GM23338 (cell line): ENCODE data around the gene ZFYVE28. TPM values are rescaled to one million over a fixed set of nuclear protein-coding genes. Genes with fewer than 3 reads are reported as not detected.

ENCODE experiments used
- ATAC-seq: fragments of 200-7000 bp; cut with Tn5 transposase; 3 replicates; pipeline ENCODE4 v1.9.1; 2020
- DNase-seq: peaks from one replicate; pipeline ENCODE4 v3.0.0-alpha.2; 2015; ENCODE audit warnings: low spot score
- H2AFZ ChIP-seq: fragments of 200-600 bp; sonication (generic); 2 replicates; pipeline ENCODE4 v1.8.0; 2016; ENCODE audit warnings: antibody characterized with exemption, mild to moderate bottlenecking, moderate library complexity
- H3F3A ChIP-seq: fragments of 200-600 bp; sonication (generic); replicated peaks from 2 replicates; pipeline ENCODE4 v1.8.0; 2017; ENCODE audit warnings: antibody characterized with exemption, mixed run types, low read depth
- H3K27ac ChIP-seq: fragments of 200-600 bp; sonication (generic); 2 replicates; pipeline ENCODE4 v1.6.1; 2016; ENCODE audit warnings: low read depth
- H3K27me3 ChIP-seq: fragments of 200-600 bp; sonication (generic); 2 replicates; pipeline ENCODE4 v1.8.0; 2016; ENCODE audit warnings: mild to moderate bottlenecking, mixed run types, moderate library complexity; ENCODE audit not compliant: insufficient read depth
- H3K36me3 ChIP-seq: fragments of 200-600 bp; sonication (generic); 2 replicates; pipeline ENCODE4 v1.8.0; 2016; ENCODE audit warnings: mild to moderate bottlenecking; ENCODE audit not compliant: insufficient read depth
- H3K4me1 ChIP-seq: fragments of 200-600 bp; sonication (generic); 2 replicates; pipeline ENCODE4 v1.8.0; 2016; ENCODE audit warnings: mild to moderate bottlenecking, moderate library complexity; ENCODE audit not compliant: insufficient read depth
- H3K4me2 ChIP-seq: fragments of 200-600 bp; sonication (generic); 2 replicates; pipeline ENCODE4 v1.7.1; 2017; ENCODE audit warnings: mixed run types
- H3K4me3 ChIP-seq: fragments of 200-600 bp; sonication (generic); 2 replicates; pipeline ENCODE4 v1.6.1; 2016; ENCODE audit warnings: mixed run types
- H3K79me2 ChIP-seq: fragments of 200-600 bp; sonication (generic); replicated peaks from 2 replicates; pipeline ENCODE4 v1.8.0; 2017; ENCODE audit warnings: mild to moderate bottlenecking; ENCODE audit not compliant: insufficient read depth
- H3K9me2 ChIP-seq: fragments of 200-600 bp; sonication (generic); 2 replicates; pipeline ENCODE4 v1.8.0; 2017; ENCODE audit not compliant: insufficient read depth
- H4K20me1 ChIP-seq: fragments of 200-600 bp; sonication (generic); replicated peaks from 2 replicates; pipeline ENCODE4 v1.8.0; 2017; ENCODE audit warnings: mild to moderate bottlenecking; ENCODE audit not compliant: insufficient read depth
- H3K27ac Mint-ChIP-seq: 2 replicates; pipeline ENCODE4 v1.8.0; 2020; ENCODE audit warnings: inconsistent platforms, mild to moderate bottlenecking, moderate library complexity, mixed read lengths
- H3K27me3 Mint-ChIP-seq: 3 replicates; pipeline ENCODE4 v1.8.0; 2022; ENCODE audit warnings: low read depth, mild to moderate bottlenecking, moderate library complexity, mixed read lengths, inconsistent platforms; ENCODE audit not compliant: insufficient read depth, poor library complexity
- H3K36me3 Mint-ChIP-seq: 3 replicates; pipeline ENCODE4 v1.8.0; 2021; ENCODE audit warnings: low read depth, mild to moderate bottlenecking, inconsistent platforms, moderate library complexity, mixed read lengths
- H3K4me1 Mint-ChIP-seq: 3 replicates; pipeline ENCODE4 v1.8.0; 2020; ENCODE audit warnings: mild to moderate bottlenecking, inconsistent platforms, mixed read lengths
- H3K4me3 Mint-ChIP-seq: 3 replicates; pipeline ENCODE4 v1.8.0; 2021; ENCODE audit warnings: moderate library complexity, mild to moderate bottlenecking, inconsistent platforms, mixed read lengths
- H3K9me3 Mint-ChIP-seq: 3 replicates; pipeline ENCODE4 v1.8.0; 2020; ENCODE audit warnings: moderate library complexity, mild to moderate bottlenecking, inconsistent platforms, mixed read lengths
- CREB1 ChIP-seq: fragments of 250-450 bp; sonication (Bioruptor Pico); IDR thresholded peaks from 2 replicates; pipeline ENCODE4 v1.5.0; 2020; ENCODE audit warnings: low read depth, mild to moderate bottlenecking, moderate library complexity
- EZH2 ChIP-seq: fragments of 200-600 bp; sonication (generic); IDR thresholded peaks from one replicate; pipeline ENCODE4 v1.8.0; 2017; ENCODE audit warnings: antibody characterized with exemption, mild to moderate bottlenecking, low read depth; ENCODE audit not compliant: unreplicated experiment
- JUNB ChIP-seq: IDR thresholded peaks from one replicate; pipeline ENCODE4 v1.6.1; 2016; ENCODE audit warnings: antibody characterized with exemption; ENCODE audit not compliant: unreplicated experiment
- NANOG ChIP-seq: IDR thresholded peaks from 2 replicates; pipeline ENCODE4 v1.6.1; 2016; ENCODE audit warnings: antibody characterized with exemption, borderline replicate concordance
- polyA plus RNA-seq: library from polyadenylated mRNA; unstranded; fragments of >200 nt; fragmentation: Nextera tagmentation; extraction: Ambion mirVana; gene quantifications from 2 replicates; pipeline ENCODE4 v1.2.1, GENCODE V29; 2016
- total RNA-seq: library from RNA; depleted of rRNA; stranded (reverse); fragments of >200 nt; shearing (Covaris generic); gene quantifications from 2 replicates; pipeline ENCODE4 v1.2.3, GENCODE V29; 2014
- TF ChIP-seq, protein P1 (sequence below): fragments of 250-450 bp; sonication (Bioruptor Pico); IDR thresholded peaks from 2 replicates; pipeline ENCODE4 v1.5.0; 2020; ENCODE audit warnings: mild to moderate bottlenecking, moderate library complexity
- TF ChIP-seq, protein P2 (sequence below), 2 experiments: fragments of 200-600 bp in 1 of 2; sonication (generic) in 1 of 2; conservative IDR thresholded peaks; 2 replicates each; pipeline versions ENCODE4 v1.5.1 to v1.6.1; 2016 to 2017; ENCODE audit warnings: antibody characterized with exemption in 2 of 2, low read depth in 2 of 2, mild to moderate bottlenecking in 2 of 2, moderate library complexity in 1 of 2

The ZFYVE28 gene
- total and polyA plus RNA-seq, 2 experiments from 2014 or later, result 2.6 to 4.6 TPM

DNA sequence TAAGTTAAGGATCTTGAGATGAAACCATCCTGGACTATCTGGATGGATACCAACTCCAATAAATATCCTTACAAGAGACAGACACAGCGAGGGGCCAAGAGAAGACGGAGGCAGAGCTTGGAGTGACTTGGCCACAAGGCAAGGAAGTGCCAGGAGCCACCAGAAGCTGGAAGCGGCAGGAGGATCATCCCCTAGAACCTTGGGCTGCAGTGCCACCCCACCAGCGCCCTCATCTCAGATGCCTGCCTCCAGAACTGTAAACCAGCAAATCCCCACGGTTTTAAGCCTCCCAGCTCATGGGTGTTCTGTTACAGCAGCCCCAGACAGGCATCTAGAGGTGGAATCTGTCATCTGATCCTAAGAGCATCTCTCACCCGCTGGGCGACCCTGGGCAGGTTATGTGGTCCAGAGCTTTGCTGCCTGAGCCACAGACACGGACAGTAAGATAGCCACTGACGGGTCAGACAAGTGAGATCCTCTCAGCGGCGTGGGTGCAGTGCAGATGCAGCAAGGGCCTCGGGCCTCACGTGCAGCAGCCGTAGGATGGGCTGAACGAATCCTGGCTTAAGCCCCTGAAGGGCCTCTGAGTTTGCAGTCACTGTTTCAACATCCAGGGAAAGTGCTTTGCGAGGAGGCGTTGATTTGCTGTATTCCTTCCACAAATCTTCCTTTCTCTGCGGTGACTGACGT lies 131.4 kb downstream of the ZFYVE28 start (continued):
- TF ChIP-seq, protein P1, sequence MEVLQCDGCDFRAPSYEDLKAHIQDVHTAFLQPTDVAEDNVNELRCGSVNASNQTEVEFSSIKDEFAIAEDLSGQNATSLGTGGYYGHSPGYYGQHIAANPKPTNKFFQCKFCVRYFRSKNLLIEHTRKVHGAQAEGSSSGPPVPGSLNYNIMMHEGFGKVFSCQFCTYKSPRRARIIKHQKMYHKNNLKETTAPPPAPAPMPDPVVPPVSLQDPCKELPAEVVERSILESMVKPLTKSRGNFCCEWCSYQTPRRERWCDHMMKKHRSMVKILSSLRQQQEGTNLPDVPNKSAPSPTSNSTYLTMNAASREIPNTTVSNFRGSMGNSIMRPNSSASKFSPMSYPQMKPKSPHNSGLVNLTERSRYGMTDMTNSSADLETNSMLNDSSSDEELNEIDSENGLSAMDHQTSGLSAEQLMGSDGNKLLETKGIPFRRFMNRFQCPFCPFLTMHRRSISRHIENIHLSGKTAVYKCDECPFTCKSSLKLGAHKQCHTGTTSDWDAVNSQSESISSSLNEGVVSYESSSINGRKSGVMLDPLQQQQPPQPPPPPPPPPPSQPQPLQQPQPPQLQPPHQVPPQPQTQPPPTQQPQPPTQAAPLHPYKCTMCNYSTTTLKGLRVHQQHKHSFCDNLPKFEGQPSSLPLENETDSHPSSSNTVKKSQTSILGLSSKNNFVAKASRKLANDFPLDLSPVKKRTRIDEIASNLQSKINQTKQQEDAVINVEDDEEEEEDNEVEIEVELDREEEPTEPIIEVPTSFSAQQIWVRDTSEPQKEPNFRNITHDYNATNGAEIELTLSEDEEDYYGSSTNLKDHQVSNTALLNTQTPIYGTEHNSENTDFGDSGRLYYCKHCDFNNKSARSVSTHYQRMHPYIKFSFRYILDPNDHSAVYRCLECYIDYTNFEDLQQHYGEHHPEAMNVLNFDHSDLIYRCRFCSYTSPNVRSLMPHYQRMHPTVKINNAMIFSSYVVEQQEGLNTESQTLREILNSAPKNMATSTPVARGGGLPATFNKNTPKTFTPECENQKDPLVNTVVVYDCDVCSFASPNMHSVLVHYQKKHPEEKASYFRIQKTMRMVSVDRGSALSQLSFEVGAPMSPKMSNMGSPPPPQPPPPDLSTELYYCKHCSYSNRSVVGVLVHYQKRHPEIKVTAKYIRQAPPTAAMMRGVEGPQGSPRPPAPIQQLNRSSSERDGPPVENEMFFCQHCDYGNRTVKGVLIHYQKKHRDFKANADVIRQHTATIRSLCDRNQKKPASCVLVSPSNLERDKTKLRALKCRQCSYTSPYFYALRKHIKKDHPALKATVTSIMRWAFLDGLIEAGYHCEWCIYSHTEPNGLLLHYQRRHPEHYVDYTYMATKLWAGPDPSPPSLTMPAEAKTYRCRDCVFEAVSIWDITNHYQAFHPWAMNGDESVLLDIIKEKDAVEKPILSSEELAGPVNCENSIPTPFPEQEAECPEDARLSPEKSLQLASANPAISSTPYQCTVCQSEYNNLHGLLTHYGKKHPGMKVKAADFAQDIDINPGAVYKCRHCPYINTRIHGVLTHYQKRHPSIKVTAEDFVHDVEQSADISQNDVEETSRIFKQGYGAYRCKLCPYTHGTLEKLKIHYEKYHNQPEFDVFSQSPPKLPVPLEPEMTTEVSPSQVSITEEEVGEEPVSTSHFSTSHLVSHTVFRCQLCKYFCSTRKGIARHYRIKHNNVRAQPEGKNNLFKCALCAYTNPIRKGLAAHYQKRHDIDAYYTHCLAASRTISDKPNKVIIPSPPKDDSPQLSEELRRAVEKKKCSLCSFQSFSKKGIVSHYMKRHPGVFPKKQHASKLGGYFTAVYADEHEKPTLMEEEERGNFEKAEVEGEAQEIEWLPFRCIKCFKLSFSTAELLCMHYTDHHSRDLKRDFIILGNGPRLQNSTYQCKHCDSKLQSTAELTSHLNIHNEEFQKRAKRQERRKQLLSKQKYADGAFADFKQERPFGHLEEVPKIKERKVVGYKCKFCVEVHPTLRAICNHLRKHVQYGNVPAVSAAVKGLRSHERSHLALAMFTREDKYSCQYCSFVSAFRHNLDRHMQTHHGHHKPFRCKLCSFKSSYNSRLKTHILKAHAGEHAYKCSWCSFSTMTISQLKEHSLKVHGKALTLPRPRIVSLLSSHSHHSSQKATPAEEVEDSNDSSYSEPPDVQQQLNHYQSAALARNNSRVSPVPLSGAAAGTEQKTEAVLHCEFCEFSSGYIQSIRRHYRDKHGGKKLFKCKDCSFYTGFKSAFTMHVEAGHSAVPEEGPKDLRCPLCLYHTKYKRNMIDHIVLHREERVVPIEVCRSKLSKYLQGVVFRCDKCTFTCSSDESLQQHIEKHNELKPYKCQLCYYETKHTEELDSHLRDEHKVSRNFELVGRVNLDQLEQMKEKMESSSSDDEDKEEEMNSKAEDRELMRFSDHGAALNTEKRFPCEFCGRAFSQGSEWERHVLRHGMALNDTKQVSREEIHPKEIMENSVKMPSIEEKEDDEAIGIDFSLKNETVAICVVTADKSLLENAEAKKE (CRISPR knock-in tag), result no peak
- TF ChIP-seq NANOG (no peak), EZH2 (no peak)
- TF ChIP-seq, protein P2, sequence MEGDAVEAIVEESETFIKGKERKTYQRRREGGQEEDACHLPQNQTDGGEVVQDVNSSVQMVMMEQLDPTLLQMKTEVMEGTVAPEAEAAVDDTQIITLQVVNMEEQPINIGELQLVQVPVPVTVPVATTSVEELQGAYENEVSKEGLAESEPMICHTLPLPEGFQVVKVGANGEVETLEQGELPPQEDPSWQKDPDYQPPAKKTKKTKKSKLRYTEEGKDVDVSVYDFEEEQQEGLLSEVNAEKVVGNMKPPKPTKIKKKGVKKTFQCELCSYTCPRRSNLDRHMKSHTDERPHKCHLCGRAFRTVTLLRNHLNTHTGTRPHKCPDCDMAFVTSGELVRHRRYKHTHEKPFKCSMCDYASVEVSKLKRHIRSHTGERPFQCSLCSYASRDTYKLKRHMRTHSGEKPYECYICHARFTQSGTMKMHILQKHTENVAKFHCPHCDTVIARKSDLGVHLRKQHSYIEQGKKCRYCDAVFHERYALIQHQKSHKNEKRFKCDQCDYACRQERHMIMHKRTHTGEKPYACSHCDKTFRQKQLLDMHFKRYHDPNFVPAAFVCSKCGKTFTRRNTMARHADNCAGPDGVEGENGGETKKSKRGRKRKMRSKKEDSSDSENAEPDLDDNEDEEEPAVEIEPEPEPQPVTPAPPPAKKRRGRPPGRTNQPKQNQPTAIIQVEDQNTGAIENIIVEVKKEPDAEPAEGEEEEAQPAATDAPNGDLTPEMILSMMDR (conservative IDR thresholded peaks at IDR 0.05; ENCODE audit: low read depth in 2 of 2), result no peak

DNA sequence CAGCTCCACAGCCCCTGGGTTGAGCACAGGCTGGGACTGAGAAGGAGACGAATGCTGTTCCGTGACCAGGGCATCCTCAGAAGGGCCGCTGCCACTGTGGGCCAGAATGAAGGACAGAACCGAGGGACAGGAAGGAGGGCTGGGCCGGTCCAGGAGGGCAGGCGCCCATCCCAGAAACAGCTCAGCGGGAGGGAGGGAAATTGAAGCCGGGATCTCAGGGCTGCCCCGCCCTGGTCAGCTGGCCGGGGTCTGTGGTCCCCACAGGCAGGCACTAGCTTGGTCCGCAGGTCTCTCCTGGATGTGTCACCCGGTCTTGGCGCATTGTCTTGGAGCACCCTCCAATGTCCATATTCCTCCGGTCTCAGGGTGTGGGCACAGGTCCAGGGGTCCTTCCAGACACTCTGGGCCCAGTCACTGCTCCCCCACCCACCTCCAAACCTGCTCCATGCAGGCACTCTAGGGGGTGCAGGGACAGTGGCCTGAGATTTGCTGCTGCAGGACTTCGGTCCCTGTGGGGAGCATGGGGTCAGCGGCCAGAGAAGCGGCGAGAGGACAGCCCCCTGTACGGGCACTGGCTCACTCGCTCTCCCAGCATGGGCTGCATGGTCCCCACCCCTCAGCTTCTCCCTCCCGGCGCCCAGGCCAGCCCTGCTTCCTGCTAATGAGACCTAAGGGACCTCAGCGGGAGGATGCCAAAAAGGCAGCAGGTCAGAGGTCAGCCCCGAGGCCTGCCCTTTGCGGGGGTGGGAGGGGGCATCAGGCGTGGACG lies 132.6 kb downstream of the ZFYVE28 start:
- Histone ChIP-seq H3K9me2 (no peaks in the 10 kb centered on the region), H3K4me3 (no peak overlapping the region), H3K79me2 (no peaks in the 10 kb centered on the region), H3K27ac (no peak overlapping the region), H3F3A (no peaks in the 10 kb centered on the region), H4K20me1 (no peaks in the 10 kb centered on the region), H2AFZ (no peak overlapping the region), H3K4me2 (no peak overlapping the region), H3K4me1 (no peaks in the 10 kb centered on the region), H3K36me3 (no peaks in the 10 kb centered on the region), H3K27me3 (no peaks in the 10 kb centered on the region)
- Mint-ChIP-seq H3K27ac (no peak overlapping the region), H3K4me1 (peaks cover 9% of the 10 kb centered on the region), H3K9me3 (no peaks in the 10 kb centered on the region), H3K27me3 (peaks cover 13% of the 10 kb centered on the region), H3K4me3 (no peak overlapping the region), H3K36me3 (no peaks in the 10 kb centered on the region; the same call in 2 of the 3 replicates)
- no peak for ATAC-seq
- DNase-seq, result no peak
- TF ChIP-seq EZH2 (no peak), JUNB (no peak), NANOG (no peak), CREB1 (no peak)
